HEK293 (cell line): ENCODE results near the gene SLC51B.

Experiments
- ZNF157 ChIP-seq: fragments of 450-650 bp; formaldehyde crosslinking; IDR thresholded peaks from 2 replicates; pipeline ENCODE4 v1.5.1; 2016; ENCODE audit warnings: missing biosample characterization, missing genetic modification characterization
- ZNF629 ChIP-seq: fragments of 450-650 bp; formaldehyde crosslinking; IDR thresholded peaks from 2 replicates; pipeline ENCODE4 v1.5.1; 2017; ENCODE audit warnings: missing biosample characterization, missing genetic modification characterization
- ZNF791 ChIP-seq: fragments of 450-650 bp; formaldehyde crosslinking; IDR thresholded peaks from 2 replicates; pipeline ENCODE4 v1.5.1; 2016; ENCODE audit warnings: missing biosample characterization, missing genetic modification characterization
- TF ChIP-seq, protein P1 (sequence below): fragments of 450-650 bp; formaldehyde crosslinking; IDR thresholded peaks from 2 replicates; pipeline ENCODE4 v1.5.1; 2016; ENCODE audit warnings: missing biosample characterization, missing genetic modification characterization

DNA sequence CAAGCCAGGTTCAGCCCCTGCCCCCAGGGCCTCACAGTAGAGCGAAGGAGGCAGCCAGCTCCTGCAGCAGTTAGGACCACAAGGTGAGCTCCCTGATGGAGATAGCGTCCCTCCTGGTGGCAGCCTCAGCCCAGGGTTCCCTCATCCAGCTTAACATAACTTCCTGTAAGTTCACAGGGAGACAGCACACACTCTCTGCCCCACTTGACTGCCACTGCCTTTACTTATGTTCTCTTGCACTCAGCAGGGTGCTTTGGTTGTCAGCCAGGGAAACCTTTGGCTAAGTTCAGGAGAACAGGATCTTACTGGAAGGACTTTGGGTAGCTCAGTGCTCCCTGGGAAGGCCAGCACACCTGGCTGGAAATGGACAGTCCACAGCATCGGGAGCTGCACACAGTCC is 42.2 kb downstream of the SLC51B start:
- TF ChIP-seq ZNF157 (no peak), ZNF791 (no peak), ZNF629 (tag by site-specific recombination) (no peak)
- TF ChIP-seq, protein P1, sequence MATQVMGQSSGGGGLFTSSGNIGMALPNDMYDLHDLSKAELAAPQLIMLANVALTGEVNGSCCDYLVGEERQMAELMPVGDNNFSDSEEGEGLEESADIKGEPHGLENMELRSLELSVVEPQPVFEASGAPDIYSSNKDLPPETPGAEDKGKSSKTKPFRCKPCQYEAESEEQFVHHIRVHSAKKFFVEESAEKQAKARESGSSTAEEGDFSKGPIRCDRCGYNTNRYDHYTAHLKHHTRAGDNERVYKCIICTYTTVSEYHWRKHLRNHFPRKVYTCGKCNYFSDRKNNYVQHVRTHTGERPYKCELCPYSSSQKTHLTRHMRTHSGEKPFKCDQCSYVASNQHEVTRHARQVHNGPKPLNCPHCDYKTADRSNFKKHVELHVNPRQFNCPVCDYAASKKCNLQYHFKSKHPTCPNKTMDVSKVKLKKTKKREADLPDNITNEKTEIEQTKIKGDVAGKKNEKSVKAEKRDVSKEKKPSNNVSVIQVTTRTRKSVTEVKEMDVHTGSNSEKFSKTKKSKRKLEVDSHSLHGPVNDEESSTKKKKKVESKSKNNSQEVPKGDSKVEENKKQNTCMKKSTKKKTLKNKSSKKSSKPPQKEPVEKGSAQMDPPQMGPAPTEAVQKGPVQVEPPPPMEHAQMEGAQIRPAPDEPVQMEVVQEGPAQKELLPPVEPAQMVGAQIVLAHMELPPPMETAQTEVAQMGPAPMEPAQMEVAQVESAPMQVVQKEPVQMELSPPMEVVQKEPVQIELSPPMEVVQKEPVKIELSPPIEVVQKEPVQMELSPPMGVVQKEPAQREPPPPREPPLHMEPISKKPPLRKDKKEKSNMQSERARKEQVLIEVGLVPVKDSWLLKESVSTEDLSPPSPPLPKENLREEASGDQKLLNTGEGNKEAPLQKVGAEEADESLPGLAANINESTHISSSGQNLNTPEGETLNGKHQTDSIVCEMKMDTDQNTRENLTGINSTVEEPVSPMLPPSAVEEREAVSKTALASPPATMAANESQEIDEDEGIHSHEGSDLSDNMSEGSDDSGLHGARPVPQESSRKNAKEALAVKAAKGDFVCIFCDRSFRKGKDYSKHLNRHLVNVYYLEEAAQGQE (tag by site-specific recombination), result no peak
